ENCODE measurements around the gene DUSP1.

The DUSP1 gene

GRCh38 chr5:172741206-172741582 lies 29.8 kb downstream of the DUSP1 start:
- H3K27ac Mint-ChIP-seq = peak overlapping the region; percentile 73
- H3K4me3 Mint-ChIP-seq = peak overlapping the region in 1 of 2 donors; percentile 15
- H3K27me3 Mint-ChIP-seq = no peaks in the 10 kb centered on the region
- ATAC-seq (replicated peaks) = no peak
- peaks cover 0 to 2% of the 10 kb centered on the region in 2 donors for H3K36me3 Mint-ChIP-seq
- no peak for DNase-seq
- peaks cover 11 to 20% of the 10 kb centered on the region in 2 donors for H3K4me1 Mint-ChIP-seq
- H3K9me3 Mint-ChIP-seq = peaks cover 0 to 4% of the 10 kb centered on the region in 2 donors

- Mint-ChIP-seq H3K36me3 (peaks cover 0 to 2% of the 10 kb centered on the region in 2 donors), H3K4me1 (peaks cover 11 to 20% of the 10 kb centered on the region in 2 donors), H3K27me3 (no peaks in the 10 kb centered on the region), H3K27ac (no peak overlapping the region), H3K4me3 (no peak overlapping the region), H3K9me3 (peaks cover 0 to 4% of the 10 kb centered on the region in 2 donors)
- no peak for DNase-seq
- ATAC-seq (replicated peaks) = no peak
Observed at GRCh38 chr5:172740428-172741205, 30.4 kb downstream of the DUSP1 start.

GRCh38 chr5:172739375-172739774 lies 31.6 kb downstream of the DUSP1 start:
- H3K36me3 Mint-ChIP-seq = peaks cover 0 to 2% of the 10 kb centered on the region in 2 donors
- peaks cover 0 to 4% of the 10 kb centered on the region in 2 donors for H3K9me3 Mint-ChIP-seq
- H3K4me1 Mint-ChIP-seq = peaks cover 7 to 14% of the 10 kb centered on the region in 2 donors
- DNase-seq (no peak), ATAC-seq (replicated peaks) (no peak)
- H3K4me3 Mint-ChIP-seq = no peak overlapping the region
- H3K27ac Mint-ChIP-seq = no peak overlapping the region
- H3K27me3 Mint-ChIP-seq = no peaks in the 10 kb centered on the region

GRCh38 chr5:172736508-172737135 lies 34.4 kb downstream of the DUSP1 start:
- no peak for DNase-seq
- Mint-ChIP-seq H3K27me3 (no peaks in the 10 kb centered on the region), H3K4me3 (no peak overlapping the region), H3K4me1 (peaks cover 4 to 9% of the 10 kb centered on the region in 2 donors), H3K9me3 (peaks cover 0 to 4% of the 10 kb centered on the region in 2 donors), H3K27ac (peak overlapping the region; percentile 75), H3K36me3 (peaks cover 0 to 2% of the 10 kb centered on the region in 2 donors)
- no peak for ATAC-seq (replicated peaks)

GRCh38 chr5:172735141-172735831 lies 35.7 kb downstream of the DUSP1 start:
- peaks cover 0 to 2% of the 10 kb centered on the region in 2 donors for H3K9me3 Mint-ChIP-seq
- no peak overlapping the region for H3K27ac Mint-ChIP-seq
- H3K27me3 Mint-ChIP-seq = no peaks in the 10 kb centered on the region
- no peaks in the 10 kb centered on the region for H3K36me3 Mint-ChIP-seq
- DNase-seq = no peak
- ATAC-seq (replicated peaks) = no peak
- H3K4me1 Mint-ChIP-seq = no peaks in the 10 kb centered on the region
- H3K4me3 Mint-ChIP-seq = no peak overlapping the region

GRCh38 chr5:172733974-172734346 lies 37.0 kb downstream of the DUSP1 start:
- no peak overlapping the region for H3K27ac Mint-ChIP-seq
- ATAC-seq (replicated peaks) (no peak), DNase-seq (no peak)
- no peak overlapping the region for H3K4me3 Mint-ChIP-seq
- H3K4me1 Mint-ChIP-seq = no peaks in the 10 kb centered on the region
- H3K36me3 Mint-ChIP-seq = no peaks in the 10 kb centered on the region
- no peaks in the 10 kb centered on the region for H3K27me3 Mint-ChIP-seq
- H3K9me3 Mint-ChIP-seq = no peaks in the 10 kb centered on the region

GRCh38 chr5:172733131-172733973 lies 37.6 kb downstream of the DUSP1 start:
- Mint-ChIP-seq H3K27ac (peak overlapping the region; percentile 48), H3K9me3 (no peaks in the 10 kb centered on the region), H3K36me3 (no peaks in the 10 kb centered on the region), H3K4me3 (no peak overlapping the region), H3K4me1 (no peaks in the 10 kb centered on the region), H3K27me3 (no peaks in the 10 kb centered on the region)
- DNase-seq (no peak), ATAC-seq (replicated peaks) (no peak)

GRCh38 chr5:172732201-172732865 lies 38.7 kb downstream of the DUSP1 start:
- H3K27ac Mint-ChIP-seq = no peak overlapping the region
- no peak for DNase-seq
- no peak for ATAC-seq (replicated peaks)
- no peaks in the 10 kb centered on the region for H3K4me1 Mint-ChIP-seq
- H3K36me3 Mint-ChIP-seq = no peaks in the 10 kb centered on the region
- H3K4me3 Mint-ChIP-seq = no peak overlapping the region
- no peaks in the 10 kb centered on the region for H3K27me3 Mint-ChIP-seq
- H3K9me3 Mint-ChIP-seq = no peaks in the 10 kb centered on the region

GRCh38 chr5:172731680-172732074 lies 39.3 kb downstream of the DUSP1 start:
- Mint-ChIP-seq H3K4me1 (no peaks in the 10 kb centered on the region), H3K27ac (peak overlapping the region; percentile 33), H3K36me3 (no peaks in the 10 kb centered on the region), H3K27me3 (no peaks in the 10 kb centered on the region), H3K4me3 (no peak overlapping the region), H3K9me3 (no peaks in the 10 kb centered on the region)
- ATAC-seq (replicated peaks) (no peak), DNase-seq (no peak)

- H3K27me3 Mint-ChIP-seq = no peaks in the 10 kb centered on the region
- H3K27ac Mint-ChIP-seq = no peak overlapping the region
- no peaks in the 10 kb centered on the region for H3K4me1 Mint-ChIP-seq
- H3K9me3 Mint-ChIP-seq = no peaks in the 10 kb centered on the region
- no peaks in the 10 kb centered on the region for H3K36me3 Mint-ChIP-seq
- DNase-seq (no peak), ATAC-seq (replicated peaks) (no peak)
- no peak overlapping the region for H3K4me3 Mint-ChIP-seq
Observed at GRCh38 chr5:172730981-172731679, 39.9 kb downstream of the DUSP1 start.

- no peaks in the 10 kb centered on the region for H3K4me1 Mint-ChIP-seq
- no peak overlapping the region for H3K27ac Mint-ChIP-seq
- H3K27me3 Mint-ChIP-seq = no peaks in the 10 kb centered on the region
- H3K4me3 Mint-ChIP-seq = no peak overlapping the region
- DNase-seq (no peak), ATAC-seq (replicated peaks) (no peak)
- H3K9me3 Mint-ChIP-seq = no peaks in the 10 kb centered on the region
- no peaks in the 10 kb centered on the region for H3K36me3 Mint-ChIP-seq
Observed at GRCh38 chr5:172730222-172730621, 40.8 kb downstream of the DUSP1 start.

- no peak overlapping the region for H3K4me3 Mint-ChIP-seq
- DNase-seq = no peak
- H3K9me3 Mint-ChIP-seq = no peaks in the 10 kb centered on the region
- H3K36me3 Mint-ChIP-seq = no peaks in the 10 kb centered on the region
- no peaks in the 10 kb centered on the region for H3K4me1 Mint-ChIP-seq
- no peaks in the 10 kb centered on the region for H3K27me3 Mint-ChIP-seq
- no peak for ATAC-seq (replicated peaks)
- no peak overlapping the region for H3K27ac Mint-ChIP-seq
Observed at GRCh38 chr5:172729588-172729987, 41.4 kb downstream of the DUSP1 start.

GRCh38 chr5:172728481-172729241 lies 42.3 kb downstream of the DUSP1 start:
- DNase-seq = no peak
- Mint-ChIP-seq H3K27ac (no peak overlapping the region), H3K36me3 (no peaks in the 10 kb centered on the region), H3K4me1 (no peaks in the 10 kb centered on the region), H3K4me3 (no peak overlapping the region), H3K27me3 (no peaks in the 10 kb centered on the region), H3K9me3 (no peaks in the 10 kb centered on the region)
- no peak for ATAC-seq (replicated peaks)

Data from stimulated activated naive B cell treated with anti-CD40 and anti-IgM and Interleukin-4, amounts not matched to agents 10 μg/mL and 1 μg/mL and 100 μg/mL, for 72 hours (primary cell).